A673 (cell line): ENCODE measurements around the gene RELL2.

Experiments
- CTCF ChIP-seq: fragments of 300-800, 200-600 bp; sonication (generic); conservative IDR thresholded peaks from 2 replicates; pipeline ENCODE4 v1.5.1; 2017; ENCODE audit warnings: low read depth, mild to moderate bottlenecking, antibody characterized with exemption, low read length, moderate library complexity, mixed read lengths
- EZH2 ChIP-seq: fragments of 200-600 bp; sonication (generic); IDR thresholded peaks from 2 replicates; pipeline ENCODE4 v1.6.1; 2017; ENCODE audit warnings: borderline replicate concordance, low read depth, mild to moderate bottlenecking, mixed read lengths, antibody characterized with exemption, low read length; ENCODE audit not compliant: poor library complexity, severe bottlenecking

GRCh38 chr5:141628175-141628788 lies 8.5 kb upstream of the RELL2 start:
- TF ChIP-seq CTCF, result no peak
- TF ChIP-seq EZH2, result no peak
